ENCODE data around the gene PPP2R5A.
"Not testable (repeated sequence)": the region's sequence is repeated elsewhere in the genome, so short reads cannot be mapped to it uniquely, and the experiment has no call there.

The PPP2R5A gene

DNA sequence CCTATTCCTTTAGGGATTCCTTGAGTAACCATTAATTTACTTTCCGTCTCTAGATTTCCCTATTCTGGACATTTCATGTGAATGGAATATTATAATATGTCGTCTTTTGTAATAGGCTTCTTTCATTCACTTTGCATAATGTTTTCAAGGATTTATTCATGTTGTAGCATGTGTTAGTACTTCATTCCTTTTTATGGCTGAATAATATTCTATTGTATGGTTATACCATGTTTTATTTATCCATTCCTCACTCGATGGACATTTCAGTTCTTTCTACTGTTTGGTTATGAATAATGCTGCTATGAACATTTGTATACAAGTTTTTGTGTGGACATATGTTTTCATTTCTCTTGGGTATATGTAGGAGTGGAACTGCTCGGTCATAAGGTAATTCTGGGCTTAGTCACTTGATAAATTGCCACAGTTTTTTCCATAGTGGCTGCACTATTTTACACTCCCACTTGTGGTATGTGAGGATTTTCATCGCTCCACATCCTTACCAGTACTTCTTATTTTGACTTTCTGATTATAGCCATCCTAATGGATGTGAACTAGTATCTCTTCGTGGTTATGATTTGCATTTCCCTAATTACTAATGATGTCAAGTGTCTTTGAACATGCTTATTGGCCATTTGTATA, 17.7 kb downstream of the PPP2R5A start:
- DNase-seq: no peak

DNA sequence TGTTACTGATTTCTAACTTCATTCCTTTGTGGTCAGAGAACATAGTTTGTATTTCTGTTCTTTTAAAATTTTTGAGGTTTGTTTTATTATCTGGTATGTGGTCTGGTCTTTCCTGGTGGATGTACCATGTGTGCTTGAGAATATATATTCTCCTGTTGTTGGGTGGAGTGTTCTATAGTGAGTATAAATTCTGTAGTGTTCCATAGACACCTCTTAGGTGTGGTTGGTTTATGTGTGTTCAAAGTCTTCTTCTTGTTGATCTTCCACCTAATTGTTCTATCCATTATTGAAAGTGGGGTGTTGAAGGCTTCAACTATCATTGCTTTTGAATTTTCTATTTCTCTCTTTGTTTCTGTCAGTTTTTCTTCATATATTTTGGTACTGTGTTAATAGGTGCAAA, 20.1 kb downstream of the PPP2R5A start:
- no peak for DNase-seq

DNA sequence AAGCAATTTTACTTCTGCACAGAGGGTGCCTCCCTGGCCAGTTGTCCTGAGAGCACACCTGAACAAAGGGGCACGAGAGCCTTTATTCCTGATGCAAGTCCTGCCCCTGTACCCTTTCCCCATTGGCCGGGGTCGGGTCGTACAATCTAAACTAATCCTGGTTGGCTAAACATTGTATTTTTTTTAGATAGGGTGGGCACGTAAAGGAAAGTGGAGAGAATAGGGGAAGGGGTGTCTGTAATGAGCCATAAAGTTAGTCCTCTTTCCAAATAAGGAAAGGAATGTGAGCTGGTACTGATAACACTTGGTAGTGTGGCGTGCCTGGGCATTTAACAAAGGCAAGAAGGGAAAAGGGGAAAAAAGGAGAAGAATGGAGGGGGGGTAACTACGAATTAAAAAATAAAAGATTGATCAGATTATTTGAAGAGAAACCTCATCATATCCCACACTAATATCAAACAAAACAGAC, 20.8 kb downstream of the PPP2R5A start:
- not testable (repeated sequence) for DNase-seq

DNA sequence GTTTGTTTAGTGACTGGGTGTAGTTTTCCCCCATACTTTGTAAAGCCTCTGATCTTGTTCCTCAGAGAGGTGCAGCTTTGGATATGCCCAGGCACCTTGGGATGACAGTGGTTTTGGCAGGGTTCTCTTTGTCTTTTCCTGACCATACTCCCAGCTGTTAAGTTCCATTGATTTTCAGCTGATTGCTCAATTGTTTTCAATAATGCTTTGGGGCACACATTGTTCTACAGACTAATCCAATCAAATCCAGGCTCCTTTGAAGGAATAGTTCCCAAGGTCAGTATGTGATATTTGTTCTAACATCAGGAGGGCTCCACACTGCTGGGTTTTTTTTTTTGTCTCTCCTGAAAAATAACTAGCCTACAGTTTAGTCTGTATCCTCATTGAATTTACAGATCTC, 24.8 kb downstream of the PPP2R5A start:
- no peak for DNase-seq

DNA sequence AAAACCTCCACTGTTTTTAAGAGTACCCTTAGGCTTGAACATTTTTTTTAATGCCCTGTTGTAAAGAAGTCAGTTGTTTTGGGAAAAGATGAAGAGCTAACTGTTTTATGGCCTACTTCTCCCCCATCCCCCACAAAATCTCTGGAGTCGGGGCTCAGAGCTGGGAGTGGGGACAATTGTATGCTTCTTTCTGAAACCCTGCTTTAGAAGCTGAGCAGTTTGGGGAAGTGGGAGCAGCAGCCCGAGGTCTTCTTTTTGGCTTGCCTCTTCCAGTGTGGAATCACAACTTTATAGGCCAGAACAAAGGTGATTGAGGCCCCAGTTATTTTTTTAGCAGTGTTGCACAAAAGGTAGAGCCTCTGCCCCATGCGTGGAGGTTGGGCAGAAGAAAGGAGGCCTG, 25.2 kb downstream of the PPP2R5A start:
- DNase-seq: no peak

DNA sequence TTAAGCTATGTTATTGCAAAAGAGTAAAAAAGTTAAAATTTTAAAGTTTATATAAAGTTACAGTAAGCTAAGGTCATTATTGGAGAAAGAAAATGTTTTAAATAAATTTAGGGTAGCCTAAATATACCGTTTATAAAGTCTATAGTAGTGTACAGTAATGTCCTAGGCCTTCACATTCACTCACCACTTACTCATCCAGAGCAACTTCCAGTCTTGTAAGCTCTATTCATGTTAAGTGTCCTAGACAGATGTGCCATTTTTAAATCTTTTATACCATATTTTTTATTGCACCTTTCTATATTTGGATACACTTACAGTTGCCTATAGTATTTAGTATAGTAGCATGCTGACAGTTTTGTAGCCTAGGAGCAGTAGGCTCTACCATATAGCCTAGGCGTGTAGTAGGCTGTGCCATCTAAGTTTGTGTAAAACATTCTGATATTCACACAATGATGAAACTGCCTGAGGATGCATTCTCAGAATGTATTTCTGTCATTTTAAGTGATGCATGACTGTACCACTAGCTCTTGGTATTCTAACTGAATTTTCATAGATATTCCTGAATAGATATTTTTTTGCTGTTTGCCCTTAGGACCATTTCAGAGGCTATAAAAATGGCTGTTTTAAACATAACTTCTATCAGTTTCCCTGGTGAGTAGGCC, 26.8 kb downstream of the PPP2R5A start:
- no peak for DNase-seq

DNA sequence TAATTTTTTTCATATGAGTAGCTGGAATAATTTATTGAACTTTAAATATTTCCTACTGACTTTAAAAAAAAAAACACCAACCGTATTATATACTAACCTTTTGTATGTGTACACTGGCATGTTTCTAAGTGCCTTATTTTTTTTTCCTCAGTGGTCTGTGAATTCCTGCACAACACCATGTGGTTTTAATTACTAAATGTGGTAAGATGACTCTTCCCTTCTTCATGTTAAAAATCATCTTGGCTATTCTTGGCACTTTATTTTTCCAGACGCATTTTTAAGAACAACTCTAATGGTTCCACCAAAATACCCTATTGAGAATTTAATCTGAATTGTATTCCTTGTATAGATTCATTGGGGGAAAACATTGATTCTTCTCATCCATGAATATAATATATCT, 28.4 kb downstream of the PPP2R5A start:
- DNase-seq: no peak

DNA sequence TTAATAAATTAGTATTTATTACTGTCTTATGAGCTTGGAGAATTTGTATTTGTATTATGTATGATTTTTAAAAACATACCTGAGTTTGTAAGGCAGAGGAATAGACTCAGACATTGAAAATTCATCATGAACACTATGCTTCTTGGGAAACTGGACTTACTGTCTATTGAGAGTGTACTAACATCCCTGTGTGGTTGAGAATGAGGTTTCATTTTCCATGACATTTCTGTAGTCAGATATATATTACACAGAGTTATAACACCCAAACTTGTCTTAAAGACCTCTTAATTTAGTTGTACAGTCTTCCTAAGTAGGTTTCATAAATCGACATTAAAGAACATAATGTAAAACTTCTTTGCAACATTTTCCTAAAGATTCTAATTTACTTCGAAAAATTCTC, 30.0 kb downstream of the PPP2R5A start:
- DNase-seq: no peak

DNA sequence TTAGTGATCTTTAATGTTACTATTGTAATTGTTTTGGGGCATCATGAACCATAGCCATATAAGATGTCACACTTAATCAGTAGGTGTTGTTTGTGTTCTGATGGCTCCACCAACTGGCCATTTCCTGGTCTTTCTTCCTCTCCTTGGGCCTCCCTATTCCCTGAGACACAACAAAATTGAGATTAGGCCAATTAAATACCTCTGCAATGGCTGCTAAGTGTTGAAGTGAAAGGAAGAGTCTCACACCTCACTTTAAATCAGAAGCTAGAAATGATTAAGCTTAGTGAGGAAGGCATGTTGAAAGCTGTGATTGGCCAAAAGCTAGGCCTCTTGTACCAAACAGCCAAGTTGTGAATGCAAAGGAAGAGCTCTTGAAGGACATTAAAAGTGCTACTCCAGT, 30.7 kb downstream of the PPP2R5A start:
- peak in 1 of 2 experiments; percentile 17 for DNase-seq

DNA sequence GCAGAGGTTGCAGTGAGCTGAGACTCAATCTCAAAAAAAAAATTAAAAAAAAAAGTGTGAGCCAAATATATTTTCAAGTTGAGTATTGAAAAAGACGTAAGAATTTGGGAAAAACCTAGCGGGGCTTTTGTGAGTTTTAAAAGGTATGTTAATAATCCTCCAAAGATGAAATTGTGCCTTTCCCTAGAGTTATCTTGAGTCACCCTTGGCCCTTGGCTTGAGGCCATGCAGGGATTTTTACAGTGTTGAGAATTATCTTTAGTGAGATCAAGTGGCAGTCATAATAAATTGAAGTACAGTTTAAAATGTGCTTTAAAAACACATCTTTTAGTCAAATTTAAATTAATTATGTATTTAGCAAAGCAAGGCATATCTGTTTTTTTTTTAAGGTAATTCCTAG, 32.7 kb downstream of the PPP2R5A start:
- DNase-seq: no peak

DNA sequence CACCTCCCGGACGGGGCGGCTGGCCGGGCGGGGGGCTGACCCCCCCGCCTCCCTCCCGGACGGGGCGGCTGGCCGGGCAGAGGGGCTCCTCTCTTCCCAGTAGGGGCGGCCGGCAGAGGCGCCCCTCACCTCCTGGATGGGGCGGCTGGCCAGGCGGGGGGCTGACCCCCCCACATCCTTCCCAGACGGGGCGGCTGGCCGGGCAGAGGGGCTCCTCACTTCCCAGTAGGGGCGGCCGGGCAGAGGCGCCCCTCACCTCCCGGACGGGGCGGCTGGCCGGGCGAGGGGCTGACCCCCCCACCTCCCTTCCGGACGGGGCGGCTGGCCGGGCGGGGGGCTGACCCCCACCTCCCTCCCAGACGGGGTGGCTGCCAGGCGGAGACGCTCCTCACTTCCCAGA, 35.8 kb downstream of the PPP2R5A start:
- not testable (repeated sequence) for DNase-seq

DNA sequence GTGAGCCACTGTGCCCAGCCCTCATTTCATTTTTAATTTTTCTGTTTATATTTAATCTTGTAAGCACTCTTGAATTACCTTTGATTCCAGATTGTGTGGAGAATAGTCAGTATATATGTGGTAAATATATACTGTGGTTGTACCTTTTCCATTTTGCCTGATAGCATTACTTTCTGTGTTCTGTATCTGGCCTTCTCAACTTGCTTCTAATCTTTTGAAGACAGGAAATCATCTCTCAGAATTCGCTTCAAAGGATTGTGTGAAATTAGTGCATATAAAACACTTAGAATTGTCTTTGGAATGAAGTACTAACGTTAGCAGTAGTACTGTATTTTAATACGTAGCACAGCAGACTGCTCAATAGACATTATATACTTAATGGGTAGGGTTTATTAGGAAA, 37.9 kb downstream of the PPP2R5A start:
- DNase-seq: no peak

DNA sequence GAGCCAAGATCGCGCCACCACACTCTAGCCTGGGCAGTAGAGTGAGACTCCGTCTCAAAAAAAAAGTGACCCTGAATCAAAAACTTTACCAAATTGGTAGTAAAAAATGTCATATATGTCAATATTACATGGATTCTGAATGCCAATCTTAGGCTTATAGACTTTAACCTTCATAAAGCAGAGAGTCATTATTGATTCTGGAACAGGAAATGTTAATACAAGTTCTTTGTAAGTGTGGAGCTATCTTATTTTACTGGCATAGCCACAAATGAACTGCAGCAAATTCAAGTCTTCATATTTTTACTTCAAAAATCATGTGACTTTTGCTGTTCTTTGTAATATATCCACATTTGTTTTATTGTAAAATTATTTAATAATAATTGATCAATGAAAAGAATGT, 41.3 kb downstream of the PPP2R5A start:
- no peak for DNase-seq

DNA sequence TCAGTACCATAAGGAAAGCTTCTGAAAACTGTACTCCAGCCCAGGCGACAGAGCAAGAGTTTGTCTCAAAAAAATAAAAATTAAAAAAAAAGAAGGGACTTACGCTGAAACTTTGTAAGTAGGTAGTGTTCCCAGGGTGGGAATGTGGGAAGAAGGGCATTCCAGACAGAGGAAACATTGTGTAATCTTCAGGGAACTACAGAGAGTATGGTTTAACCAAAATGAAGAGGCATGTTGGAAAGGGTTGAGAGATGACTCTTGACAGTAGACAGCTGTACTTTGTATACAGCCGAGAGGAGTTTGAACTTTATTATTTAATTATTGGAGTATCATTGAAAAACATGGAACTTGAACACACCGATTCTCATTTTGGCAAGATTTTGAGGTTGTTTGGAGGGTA, 43.0 kb downstream of the PPP2R5A start:
- DNase-seq: no peak

DNA sequence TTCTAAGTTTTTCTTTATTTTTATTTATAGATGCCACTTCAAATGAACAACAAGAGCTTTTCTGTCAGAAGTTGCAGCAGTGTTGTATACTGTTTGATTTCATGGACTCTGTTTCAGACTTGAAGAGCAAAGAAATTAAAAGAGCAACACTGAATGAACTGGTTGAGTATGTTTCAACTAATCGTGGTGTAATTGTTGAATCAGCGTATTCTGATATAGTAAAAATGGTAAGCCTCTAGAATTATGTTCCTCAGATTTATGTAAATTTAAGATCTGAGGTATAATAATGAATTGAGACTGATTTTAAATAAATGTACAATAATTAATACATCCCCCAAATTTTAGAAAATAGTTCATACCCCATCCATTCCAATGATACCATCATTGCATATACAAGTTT, 43.9 kb downstream of the PPP2R5A start:
- DNase-seq: no peak

DNA sequence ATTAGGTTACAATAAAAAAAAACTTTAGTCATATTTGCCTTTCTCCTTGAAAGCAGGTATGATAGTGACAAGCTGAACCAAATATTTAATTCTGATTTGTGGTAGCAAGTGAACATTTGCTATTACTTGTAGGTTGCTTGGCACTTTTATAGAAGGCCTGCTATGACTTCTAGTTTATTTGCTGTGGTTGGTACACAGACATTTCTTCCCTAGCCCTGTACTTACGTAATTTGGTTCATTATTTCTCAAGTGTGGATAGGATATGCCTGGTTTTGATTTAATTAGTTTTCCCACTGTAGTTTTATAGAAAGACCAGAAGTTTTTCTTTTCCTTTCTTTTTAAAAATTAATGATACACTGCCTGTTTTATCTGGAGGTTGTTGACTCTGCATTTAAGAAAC, 55.9 kb downstream of the PPP2R5A start:
- no peak for DNase-seq

DNA sequence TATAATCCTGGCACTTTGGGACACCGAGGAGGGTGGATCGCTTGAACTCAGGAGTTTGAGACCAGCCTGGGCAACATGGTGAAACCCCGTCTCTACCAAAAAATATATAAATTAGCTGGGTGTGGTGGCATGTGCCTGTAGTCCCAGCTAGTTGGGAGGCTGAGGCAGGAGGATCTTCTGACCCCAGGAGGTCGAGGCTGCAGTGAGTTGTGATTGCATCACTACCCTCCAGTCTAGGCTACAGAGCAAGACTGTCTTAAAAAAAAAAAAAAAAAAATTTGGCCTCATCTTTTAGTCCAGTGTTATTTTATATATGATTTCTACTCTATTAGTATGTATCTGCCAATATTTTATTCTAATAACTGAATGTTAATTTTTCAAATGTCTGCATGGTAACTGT, 59.7 kb downstream of the PPP2R5A start:
- no peak for DNase-seq

DNA sequence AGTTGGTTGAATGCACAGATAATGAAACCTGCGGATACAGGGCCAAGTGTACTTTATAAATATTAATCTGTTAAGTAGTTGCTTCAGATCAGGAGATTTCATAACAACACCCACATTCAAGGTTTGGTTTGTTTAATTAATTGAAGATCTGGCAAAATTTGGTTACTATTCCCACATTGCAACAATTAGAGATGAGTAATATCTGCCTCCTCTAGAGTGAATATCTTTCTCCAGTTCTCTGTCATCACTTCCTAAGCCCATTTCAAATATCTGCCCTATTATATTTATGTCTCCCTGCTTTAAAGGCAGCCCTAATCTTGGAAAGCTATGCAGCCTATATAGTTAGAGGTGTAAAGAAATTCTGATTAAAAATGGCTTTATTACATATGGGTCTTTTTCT, 61.4 kb downstream of the PPP2R5A start:
- DNase-seq: no peak

DNA sequence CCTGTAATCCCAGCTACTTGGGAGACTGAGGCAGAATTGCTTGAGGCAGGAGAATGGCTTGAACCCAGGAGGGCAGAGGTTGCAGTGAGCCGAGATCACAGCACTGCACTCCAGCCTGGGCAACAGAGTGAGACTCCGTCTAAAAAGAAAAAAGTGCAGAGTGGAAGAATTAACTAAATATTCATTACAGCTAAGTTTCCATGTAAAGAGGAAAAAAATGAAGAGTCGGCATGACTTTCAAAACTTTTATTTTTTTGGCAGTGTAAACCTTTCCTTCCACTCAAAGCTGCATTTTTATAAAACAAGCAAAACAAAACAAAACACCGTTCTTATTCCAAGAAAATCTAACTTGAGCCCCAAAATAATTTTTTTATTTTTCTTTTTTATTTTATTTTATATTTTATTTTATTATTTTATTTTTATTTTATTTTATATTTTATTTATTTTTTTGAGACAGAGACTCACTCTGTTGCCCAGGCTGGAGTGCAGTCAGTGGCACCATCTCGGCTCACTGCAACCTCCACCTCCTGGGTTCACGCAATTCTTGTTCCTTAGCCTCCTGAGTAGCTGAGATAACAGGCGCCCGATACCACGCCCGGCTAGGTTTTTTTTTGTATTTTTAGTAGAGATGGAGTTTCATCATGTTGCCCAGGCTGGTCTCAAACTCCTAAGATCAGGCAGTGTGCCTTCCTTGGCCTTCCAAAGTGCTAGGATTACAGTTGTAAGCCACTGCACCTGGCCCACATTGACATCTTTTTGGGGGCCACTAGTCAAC, 66.6 kb downstream of the PPP2R5A start:
- no peak for DNase-seq

DNA sequence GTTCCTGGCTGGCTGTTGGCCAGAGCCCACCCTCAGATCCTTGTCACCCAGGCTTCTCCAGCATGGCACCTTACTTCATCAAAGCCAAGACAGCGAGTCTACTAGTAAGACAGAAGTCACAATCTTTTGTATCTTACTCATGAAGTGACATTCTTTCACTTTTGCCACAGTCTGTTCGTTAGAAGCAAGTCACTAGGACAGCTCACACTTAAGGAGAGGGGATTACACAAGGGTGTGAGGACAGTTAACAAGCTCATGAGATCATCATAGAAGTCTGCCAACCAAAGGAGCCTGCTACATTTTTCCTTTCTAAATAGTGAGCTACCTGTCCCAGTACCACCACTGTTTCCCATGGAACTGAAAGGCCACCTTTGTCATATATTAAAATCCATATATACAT, 68.0 kb downstream of the PPP2R5A start:
- no peak for DNase-seq

DNA sequence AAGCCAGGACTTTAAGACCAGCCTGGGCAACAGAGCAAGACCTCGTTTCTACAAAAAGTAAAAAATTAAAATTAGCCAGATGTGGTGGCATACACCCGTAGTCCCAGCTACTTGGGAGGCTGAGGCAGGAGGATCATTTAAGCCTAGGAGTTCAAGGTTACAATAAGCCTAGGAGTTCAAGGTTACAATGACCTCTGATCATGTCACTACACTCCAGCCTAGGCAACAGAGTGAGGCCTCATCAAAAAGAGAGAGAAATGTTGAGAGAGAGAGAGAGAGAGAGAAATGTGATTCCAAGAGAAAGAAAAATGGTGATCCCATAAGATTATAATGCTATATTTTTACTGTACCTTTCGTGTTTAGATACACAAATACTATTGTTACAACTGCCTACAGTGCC, 69.3 kb downstream of the PPP2R5A start:
- DNase-seq: no peak

DNA sequence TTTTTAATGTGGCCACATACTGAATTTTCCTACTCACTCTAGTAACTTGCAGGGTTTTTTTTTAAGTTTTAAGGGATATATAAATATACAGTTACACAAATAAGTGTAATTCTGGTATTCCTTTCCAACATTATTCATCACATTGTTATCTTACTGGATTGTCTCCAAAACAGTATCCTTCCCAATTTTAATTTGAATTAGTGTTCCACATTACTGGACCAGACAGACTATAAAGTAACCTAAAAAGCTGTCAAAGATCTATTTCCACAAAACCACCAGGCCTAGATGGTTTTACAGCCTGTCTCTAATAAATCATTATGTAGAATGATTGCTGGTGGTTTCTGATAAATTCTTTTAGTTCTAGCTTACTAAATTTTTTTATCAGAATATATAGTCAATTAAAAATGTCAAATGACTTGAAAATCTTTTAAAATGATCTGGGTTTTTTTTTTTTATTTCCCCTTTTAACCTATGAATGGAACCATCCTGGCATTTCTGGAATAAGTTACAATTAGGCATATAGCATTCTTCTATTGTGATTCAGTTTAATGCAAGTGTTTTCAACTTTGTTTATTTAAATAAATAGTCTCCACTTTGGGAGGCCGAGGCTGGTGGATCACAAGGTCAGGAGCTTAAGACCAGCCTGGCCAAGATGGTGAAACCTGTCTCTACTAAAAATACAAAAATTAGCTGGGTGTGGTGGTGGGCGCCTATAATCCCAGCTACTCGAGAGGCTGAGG, 70.2 kb downstream of the PPP2R5A start:
- no peak for DNase-seq

DNA sequence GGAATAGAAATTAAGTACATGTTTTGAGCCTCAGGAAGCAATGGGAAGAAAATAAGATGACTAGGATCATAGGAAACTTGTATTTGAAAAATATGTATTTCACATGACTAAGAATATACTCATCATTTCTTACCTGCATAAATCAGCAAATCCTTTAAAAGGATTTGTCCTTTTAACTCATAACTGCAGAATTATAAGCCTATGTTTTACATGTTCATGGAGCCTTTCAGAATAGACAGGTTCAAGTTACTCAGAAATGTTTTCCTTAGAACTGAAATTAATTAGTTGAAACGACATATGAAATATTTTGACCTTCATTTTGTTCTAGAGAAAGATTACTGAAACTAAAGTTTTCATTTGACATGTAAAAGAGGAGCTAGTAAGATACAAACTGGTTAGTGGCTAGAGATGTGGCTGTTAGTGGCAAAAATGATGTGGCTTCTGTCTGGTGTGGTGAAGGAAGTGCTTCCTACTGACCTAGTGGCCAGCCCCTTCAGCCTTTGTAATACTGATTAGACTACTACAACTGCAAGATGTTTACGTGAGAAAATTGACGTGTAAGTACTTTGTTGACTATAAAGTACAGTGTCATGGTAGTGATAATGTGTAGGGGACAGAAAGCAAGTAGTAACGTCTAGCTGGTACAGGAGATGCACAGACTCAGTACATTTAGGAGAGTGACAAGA, 74.7 kb downstream of the PPP2R5A start:
- no peak for DNase-seq
